ENCODE results near the gene GPR137.

GPR137 gene

GRCh38 chr11:64316672-64317324, 31.1 kb downstream of the GPR137 start:
- TF ChIP-seq CTCF (IDR thresholded peaks at IDR 0.05) = no peak
- peaks cover 53% of the 10 kb centered on the region for H3K36me3 ChIP-seq
- H3K4me3 ChIP-seq (ENCODE audit: low read depth in 1 of 2, low read length in 1 of 2) = peak overlapping the region; percentile 75 to 81

GRCh38 chr11:64317325-64317960, 31.8 kb downstream of the GPR137 start, which contains the start of gene TRMT112:
Gene TRMT112 (minus strand): TSS chr11:64317559. CDS start chr11:64317526, 33 bp downstream.
- Histone ChIP-seq H3K27me3 (no peaks in the 10 kb centered on the region), H3K4me3 (ENCODE audit: low read depth in 1 of 2, low read length in 1 of 2) (peak within 1 kb of the TSS; percentile 75 to 81), H3K9me3 (no peaks in the 10 kb centered on the region), H3K4me1 (ENCODE audit: control insufficient read depth in 1 of 2, insufficient read depth in 1 of 2, low read depth in 1 of 2, low read length in 1 of 2) (peaks cover 26 to 31% of the 10 kb centered on the region in 2 experiments), H3K36me3 (peaks cover 55% of the 10 kb centered on the region), H3K27ac (peak within 1 kb of the TSS; percentile 96)
- TF ChIP-seq CTCF (IDR thresholded peaks at IDR 0.05) = no peak

More at GRCh38 chr11:64316672-64317324, 31.1 kb downstream of the GPR137 start:
- peak overlapping the region; percentile 96 for H3K27ac ChIP-seq
- no peaks in the 10 kb centered on the region for H3K9me3 ChIP-seq
- no peaks in the 10 kb centered on the region for H3K27me3 ChIP-seq
- H3K4me1 ChIP-seq (ENCODE audit: control insufficient read depth in 1 of 2, insufficient read depth in 1 of 2, low read depth in 1 of 2, low read length in 1 of 2) = peaks cover 26 to 31% of the 10 kb centered on the region in 2 experiments

- peaks cover 25 to 31% of the 10 kb centered on the region in 2 experiments for H3K4me1 ChIP-seq (ENCODE audit: control insufficient read depth in 1 of 2, insufficient read depth in 1 of 2, low read depth in 1 of 2, low read length in 1 of 2)
- peak within 1 kb of the TSS; percentile 75 to 81 for H3K4me3 ChIP-seq (ENCODE audit: low read depth in 1 of 2, low read length in 1 of 2)
- TF ChIP-seq CTCF (IDR thresholded peaks at IDR 0.05) = peak; percentile 90
- no peaks in the 10 kb centered on the region for H3K27me3 ChIP-seq
- peaks cover 60% of the 10 kb centered on the region for H3K36me3 ChIP-seq
- no peaks in the 10 kb centered on the region for H3K9me3 ChIP-seq
- H3K27ac ChIP-seq = peak within 1 kb of the TSS; percentile 96
These were observed 32.5 kb downstream of the GPR137 start, which contains the start of gene PRDX5 for GRCh38 chr11:64317961-64318765. Gene PRDX5 (plus strand): TSS chr11:64318121. CDS start chr11:64318216, 95 bp downstream.

GRCh38 chr11:64318766-64319761, 33.4 kb downstream of the GPR137 start:
- peak overlapping the region; percentile 75 to 81 for H3K4me3 ChIP-seq (ENCODE audit: low read depth in 1 of 2, low read length in 1 of 2)
- peak overlapping the region; percentile 96 for H3K27ac ChIP-seq
- no peaks in the 10 kb centered on the region for H3K9me3 ChIP-seq
- H3K4me1 ChIP-seq (ENCODE audit: control insufficient read depth in 1 of 2, insufficient read depth in 1 of 2, low read depth in 1 of 2, low read length in 1 of 2) = peaks cover 22 to 31% of the 10 kb centered on the region in 2 experiments
- H3K36me3 ChIP-seq = peaks cover 58% of the 10 kb centered on the region
- TF ChIP-seq CTCF (IDR thresholded peaks at IDR 0.05) = no peak
- no peaks in the 10 kb centered on the region for H3K27me3 ChIP-seq
